H1 (cell line): ENCODE results near the gene KLF13. TPM values are rescaled to one million over a fixed set of nuclear protein-coding genes. Genes with fewer than 3 reads are reported as not detected.

Experiments
- CTCF ChIA-PET: fragments of 300-600 bp; sonication (Branson Sonifier 250); formaldehyde crosslinking; loops from one replicate; lab custom pipeline; 2021; ENCODE audit not compliant: partially characterized antibody; lab: Charles Lee
- POLR2A ChIA-PET: fragments of 300-600 bp; sonication (Branson Sonifier 250); formaldehyde crosslinking; loops from one replicate; lab custom pipeline; 2021; ENCODE audit warnings: inconsistent platforms; ENCODE audit not compliant: partially characterized antibody; lab: Charles Lee
- DNase-seq, 2 experiments: peaks; one replicate each; pipeline versions ENCODE4 v3.0.0 to v3.0.0-alpha.2; 2010 to 2022; ENCODE audit warnings: low spot score in 2 of 2, low read depth in 1 of 2, mixed read lengths in 1 of 2
- FAIRE-seq: peaks from 2 replicates; lab custom pipeline; 2011; peaks lifted over from hg19 to GRCh38; lab: Jason Lieb, UNC
- H2AFZ ChIP-seq: 2 replicates; pipeline ENCODE4 v1.8.1; 2012; ENCODE audit warnings: low read length, inconsistent platforms
- H2AK5ac ChIP-seq: 2 replicates; pipeline ENCODE4 v1.6.1; 2013; ENCODE audit warnings: low read depth, low read length
- H2BK120ac ChIP-seq: replicated peaks from 2 replicates; pipeline ENCODE3; 2013; ENCODE audit warnings: low read depth, low read length, inconsistent platforms
- H2BK12ac ChIP-seq: 2 replicates; pipeline ENCODE4 v1.6.1; 2013; ENCODE audit warnings: low read depth, low read length
- H2BK15ac ChIP-seq: 2 replicates; pipeline ENCODE4 v1.6.1; 2013; ENCODE audit warnings: low read length
- H2BK20ac ChIP-seq: 2 replicates; pipeline ENCODE4 v1.6.1; 2013; ENCODE audit warnings: low read length
- H2BK5ac ChIP-seq: 2 replicates; pipeline ENCODE4 v1.6.1; 2013; ENCODE audit warnings: low read depth, low read length
- H3K14ac ChIP-seq: 2 replicates; pipeline ENCODE4 v1.6.1; 2013; ENCODE audit warnings: inconsistent platforms; ENCODE audit not compliant: insufficient read length
- H3K18ac ChIP-seq: 2 replicates; pipeline ENCODE4 v1.6.1; 2013; ENCODE audit warnings: low read length; ENCODE audit errors: extremely low read depth
- H3K23ac ChIP-seq: 2 replicates; pipeline ENCODE4 v1.6.1; 2013; ENCODE audit warnings: inconsistent platforms; ENCODE audit not compliant: insufficient read length
- H3K23me2 ChIP-seq: 2 replicates; pipeline ENCODE4 v1.6.1; 2013; ENCODE audit warnings: low read depth, low read length
- H3K27ac ChIP-seq: 2 replicates; pipeline ENCODE4 v1.6.1; 2011; ENCODE audit warnings: low read depth, low read length, inconsistent platforms
- H3K27me3 ChIP-seq, 4 experiments: replicated peaks in 1 of 4; 1 replicate in 1 of 4; 2 replicates in 3 of 4; pipeline versions ENCODE4 v1.6.1 to v1.8.1; 2011 to 2013; ENCODE audit warnings: low read length in 3 of 4, mild to moderate bottlenecking in 3 of 4, inconsistent platforms in 2 of 4, mixed read lengths in 2 of 4, moderate library complexity in 1 of 4; ENCODE audit not compliant: control insufficient read depth in 3 of 4, insufficient read depth in 3 of 4; ENCODE audit errors: extremely low read depth in 1 of 4
- H3K36me3 ChIP-seq, 4 experiments: 2 replicates each; pipeline versions ENCODE4 v1.6.1 to v1.8.1; 2011 to 2013; ENCODE audit warnings: mild to moderate bottlenecking in 4 of 4, low read length in 3 of 4, moderate library complexity in 2 of 4, control low read depth in 1 of 4, inconsistent platforms in 1 of 4; ENCODE audit not compliant: insufficient read depth in 4 of 4, control insufficient read depth in 2 of 4
- H3K4ac ChIP-seq: replicated peaks from 2 replicates; pipeline ENCODE3; 2013; ENCODE audit warnings: low read length, low read depth, mixed read lengths, inconsistent platforms; ENCODE audit not compliant: insufficient read length
- H3K4me1 ChIP-seq, 4 experiments: replicated peaks in 1 of 4; 1 replicate in 1 of 4; 2 replicates in 3 of 4; pipeline versions ENCODE4 v1.6.1 to v1.8.1; 2011 to 2013; ENCODE audit warnings: low read length in 3 of 4, inconsistent platforms in 2 of 4, mixed read lengths in 1 of 4; ENCODE audit not compliant: insufficient read depth in 4 of 4, control insufficient read depth in 3 of 4
- H3K4me2 ChIP-seq, 2 experiments: 2 replicates each; pipeline versions ENCODE4 v1.6.1 to v1.8.1; 2011 to 2013; ENCODE audit warnings: low read depth in 2 of 2, low read length in 2 of 2, control low read depth in 1 of 2, inconsistent platforms in 1 of 2, mild to moderate bottlenecking in 1 of 2; ENCODE audit not compliant: insufficient read depth in 1 of 2
- H3K4me3 ChIP-seq, 4 experiments: fragments of 200-600, 300-600 bp in 1 of 4; sonication (generic), shearing (Covaris generic), sonication (Bioruptor Twin) in 1 of 4; 2 replicates each; pipeline versions ENCODE4 v1.5.1 to v1.8.1; 2011 to 2016; ENCODE audit warnings: low read length in 4 of 4, low read depth in 3 of 4, control low read depth in 2 of 4, inconsistent platforms in 2 of 4, mild to moderate bottlenecking in 2 of 4, mixed read lengths in 1 of 4, moderate library complexity in 1 of 4; ENCODE audit not compliant: insufficient read depth in 2 of 4; ENCODE audit errors: extremely low read depth in 1 of 4
- H3K56ac ChIP-seq: replicated peaks from 2 replicates; pipeline ENCODE3; 2013; ENCODE audit warnings: low read depth, mild to moderate bottlenecking, mixed read lengths, low read length, inconsistent platforms; ENCODE audit not compliant: insufficient read length
- H3K79me1 ChIP-seq: 2 replicates; pipeline ENCODE4 v1.6.1; 2013; ENCODE audit warnings: low read depth, low read length, control low read depth
- H3K79me2 ChIP-seq, 2 experiments: 2 replicates each; pipeline versions ENCODE4 v1.6.1 to v1.8.1; 2012 to 2013; ENCODE audit warnings: low read length in 2 of 2, mild to moderate bottlenecking in 2 of 2, inconsistent platforms in 1 of 2; ENCODE audit not compliant: insufficient read depth in 2 of 2, control insufficient read depth in 1 of 2
- H3K9ac ChIP-seq, 4 experiments: replicated peaks in 1 of 4; 1 replicate in 1 of 4; 2 replicates in 3 of 4; pipeline versions ENCODE4 v1.6.1 to v1.8.1; 2011 to 2013; ENCODE audit warnings: low read depth in 3 of 4, low read length in 3 of 4, control low read depth in 2 of 4, mild to moderate bottlenecking in 2 of 4, moderate library complexity in 2 of 4, inconsistent platforms in 1 of 4; ENCODE audit errors: extremely low read depth in 1 of 4
- H3K9me3 ChIP-seq, 2 experiments: 2 replicates each; pipeline versions ENCODE4 v1.6.1 to v1.8.1; 2012 to 2013; ENCODE audit warnings: mild to moderate bottlenecking in 2 of 2, moderate library complexity in 2 of 2, control low read depth in 1 of 2, inconsistent platforms in 1 of 2, low read depth in 1 of 2, low read length in 1 of 2, mixed read lengths in 1 of 2; ENCODE audit not compliant: insufficient read depth in 2 of 2
- H4K20me1 ChIP-seq, 2 experiments: replicated peaks in 1 of 2; 2 replicates each; pipeline versions ENCODE3 to v1.8.1; 2011 to 2013; ENCODE audit warnings: inconsistent platforms in 2 of 2, low read length in 2 of 2, mild to moderate bottlenecking in 1 of 2; ENCODE audit not compliant: insufficient read depth in 2 of 2, control insufficient read depth in 1 of 2
- H4K5ac ChIP-seq: 2 replicates; pipeline ENCODE4 v1.6.1; 2013; ENCODE audit warnings: low read length, low read depth, mixed read lengths, inconsistent platforms; ENCODE audit not compliant: insufficient read length
- H4K8ac ChIP-seq: 2 replicates; pipeline ENCODE4 v1.8.0; 2013; ENCODE audit warnings: mild to moderate bottlenecking, moderate library complexity, low read length, inconsistent platforms; ENCODE audit not compliant: insufficient read depth; ENCODE audit errors: extremely low read depth
- H4K91ac ChIP-seq: replicated peaks from 2 replicates; pipeline ENCODE3; 2013; ENCODE audit warnings: low read length, mixed read lengths, inconsistent platforms; ENCODE audit not compliant: insufficient read length
- ATF3 ChIP-seq: IDR thresholded peaks from 2 replicates; pipeline ENCODE4 v1.6.1; 2011; ENCODE audit warnings: low read depth, mild to moderate bottlenecking, low read length; ENCODE audit not compliant: insufficient read depth
- BCL11A ChIP-seq, 2 experiments: IDR thresholded peaks; one replicate each; pipeline ENCODE4 v1.6.1; 2011; ENCODE audit warnings: low read depth in 2 of 2, low read length in 2 of 2, mild to moderate bottlenecking in 2 of 2
- JUN ChIP-seq: IDR thresholded peaks from 2 replicates; pipeline ENCODE4 v1.6.1; 2011; ENCODE audit warnings: low read depth, mild to moderate bottlenecking, improper control_type of control experiment, low read length
- KDM5A ChIP-seq: fragments of 200-600 bp; IDR thresholded peaks from 2 replicates; pipeline ENCODE4 v1.7.1; 2012; ENCODE audit warnings: mild to moderate bottlenecking, low read length, inconsistent platforms, mixed read lengths
- MAX ChIP-seq: IDR thresholded peaks from 2 replicates; pipeline ENCODE4 v1.6.1; 2012; ENCODE audit warnings: inconsistent platforms
- RFX5 ChIP-seq: IDR thresholded peaks from 2 replicates; pipeline ENCODE4 v1.6.1; 2011; ENCODE audit warnings: low read depth, low read length, improper control_type of control experiment, borderline replicate concordance
- RXRA ChIP-seq: IDR thresholded peaks from 2 replicates; pipeline ENCODE4 v1.6.1; 2011; ENCODE audit warnings: low read depth, mild to moderate bottlenecking, low read length, moderate library complexity; ENCODE audit not compliant: insufficient read depth
- WGBS, 2 experiments: shearing (Covaris generic) in 1 of 2; methylation state at CpG; one replicate each; pipeline versions ENCODE4 v1.1.6 to v1.1.7; 2013 to 2015; ENCODE audit warnings: low lambda C conversion rate in 2 of 2, mixed read lengths in 2 of 2, inconsistent platforms in 1 of 2, low coverage in 1 of 2, missing lambda C conversion rate in 1 of 2; ENCODE audit not compliant: insufficient replicate concordance in 2 of 2, insufficient coverage in 1 of 2, insufficient read length in 1 of 2; ENCODE audit errors: extremely low coverage in 1 of 2, missing lambda C conversion rate in 1 of 2; 5-methylcytosine and 5-hydroxymethylcytosine counted together
- polyA plus RNA-seq, 7 experiments: library from polyadenylated mRNA; depleted of rRNA in 3 of 7; stranded (reverse) in 5 of 7; unstranded in 2 of 7; fragments of >200 nt in 5 of 7; fragments of 200-250 nt in 2 of 7; gene quantifications; 1 replicate in 5 of 7; 2 replicates in 1 of 7; 4 replicates in 1 of 7; pipeline versions ENCODE4 v1.2.1 to v1.2.3, GENCODE V29; 2011 to 2013; ENCODE audit warnings: missing spikeins in 2 of 7, mixed read lengths in 2 of 7
- total RNA-seq: library from RNA; stranded (reverse); fragmentation: NEBNext Ultra II Directional; extraction: Animal tissue kit (Norgen Biotek cat#: 25700); gene quantifications from 2 replicates; pipeline ENCODE4 v1.2.1, GENCODE V29; 2021
- TF ChIP-seq, protein P1 (sequence below), 3 experiments: IDR thresholded peaks; 1 replicate in 2 of 3; 2 replicates in 1 of 3; pipeline versions ENCODE4 v1.5.1 to v1.6.1; 2011; ENCODE audit warnings: low read length in 3 of 3, mild to moderate bottlenecking in 3 of 3, inconsistent platforms in 2 of 3, low read depth in 1 of 3, moderate library complexity in 1 of 3; ENCODE audit not compliant: insufficient read depth in 1 of 3; ENCODE audit errors: control extremely low read depth in 1 of 3

KLF13 gene
- total and polyA plus RNA-seq, 2 of the 8 experiments (the other 6 are each of a cell fraction or from before 2014, with no cell fraction given) = 18.3 to 33.4 TPM

GRCh38 chr15:31285772-31286261 is 40.8 kb upstream of the KLF13 start:
- POLR2A ChIA-PET = no interaction called here
- no peaks in the 10 kb centered on the region for H3K4me1 ChIP-seq
- H2AFZ ChIP-seq = no peak overlapping the region
- no peak overlapping the region for H2BK12ac ChIP-seq
- H3K79me1 ChIP-seq = no peaks in the 10 kb centered on the region
- H3K9ac ChIP-seq = no peak overlapping the region
- no peak overlapping the region for H4K5ac ChIP-seq
- no peak overlapping the region for H2BK5ac ChIP-seq
- H3K9me3 ChIP-seq = no peaks in the 10 kb centered on the region; a peak in 1 of 4 replicates
- DNase-seq = no peak
- H3K4me3 ChIP-seq = no peak overlapping the region
- H3K79me2 ChIP-seq = no peaks in the 10 kb centered on the region
- no peak overlapping the region for H4K8ac ChIP-seq
- no peak overlapping the region for H3K56ac ChIP-seq
- no peaks in the 10 kb centered on the region for H3K23me2 ChIP-seq
- H4K20me1 ChIP-seq = no peaks in the 10 kb centered on the region
- no peak overlapping the region for H3K18ac ChIP-seq
- no peak overlapping the region for H2BK15ac ChIP-seq
- no peak overlapping the region for H2BK20ac ChIP-seq
- no peak overlapping the region for H2BK120ac ChIP-seq
- TF ChIP-seq JUN = no peak
- no peak for TF ChIP-seq RXRA
- TF ChIP-seq BCL11A (IDR thresholded peaks at IDR 0.05; ENCODE audit: low read depth in 2 of 2, low read length in 2 of 2) = no peak
- no peak for TF ChIP-seq RFX5
- TF ChIP-seq MAX = no peak
- TF ChIP-seq, protein P1, sequence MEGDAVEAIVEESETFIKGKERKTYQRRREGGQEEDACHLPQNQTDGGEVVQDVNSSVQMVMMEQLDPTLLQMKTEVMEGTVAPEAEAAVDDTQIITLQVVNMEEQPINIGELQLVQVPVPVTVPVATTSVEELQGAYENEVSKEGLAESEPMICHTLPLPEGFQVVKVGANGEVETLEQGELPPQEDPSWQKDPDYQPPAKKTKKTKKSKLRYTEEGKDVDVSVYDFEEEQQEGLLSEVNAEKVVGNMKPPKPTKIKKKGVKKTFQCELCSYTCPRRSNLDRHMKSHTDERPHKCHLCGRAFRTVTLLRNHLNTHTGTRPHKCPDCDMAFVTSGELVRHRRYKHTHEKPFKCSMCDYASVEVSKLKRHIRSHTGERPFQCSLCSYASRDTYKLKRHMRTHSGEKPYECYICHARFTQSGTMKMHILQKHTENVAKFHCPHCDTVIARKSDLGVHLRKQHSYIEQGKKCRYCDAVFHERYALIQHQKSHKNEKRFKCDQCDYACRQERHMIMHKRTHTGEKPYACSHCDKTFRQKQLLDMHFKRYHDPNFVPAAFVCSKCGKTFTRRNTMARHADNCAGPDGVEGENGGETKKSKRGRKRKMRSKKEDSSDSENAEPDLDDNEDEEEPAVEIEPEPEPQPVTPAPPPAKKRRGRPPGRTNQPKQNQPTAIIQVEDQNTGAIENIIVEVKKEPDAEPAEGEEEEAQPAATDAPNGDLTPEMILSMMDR (IDR thresholded peaks at IDR 0.05; ENCODE audit: control extremely low read depth in 1 of 3, insufficient read depth in 1 of 3, low read depth in 1 of 3, low read length in 3 of 3) = no peak
- TF ChIP-seq ATF3 = no peak
- TF ChIP-seq KDM5A = no peak
- TF ChIP-seq, all 59 proteins: peak for 0
- Histone ChIP-seq H3K27me3 (no peaks in the 10 kb centered on the region), H4K91ac (no peak overlapping the region), H3K36me3 (no peaks in the 10 kb centered on the region), H3K4ac (no peak overlapping the region), H3K23ac (no peak overlapping the region), H3K27ac (no peak overlapping the region), H3K4me2 (no peak overlapping the region), H3K14ac (no peak overlapping the region), H2AK5ac (no peak overlapping the region)
- CTCF ChIA-PET = no interaction called here
- FAIRE-seq = no peak
- 65% methylated on average over 1 of the region's 1 CpG; no CpG with 5 or more reads in 1 of the 2 experiments for WGBS, 2 experiments
